GM21619 (cell line): ENCODE results near the gene GATM.
"Not testable (repeated sequence)": the region's sequence is repeated elsewhere in the genome, so short reads cannot be mapped to it uniquely, and the experiment has no call there.

Source experiments
- ATAC-seq: cut with Tn5 transposase; IDR thresholded peaks from one replicate; pipeline ENCODE4 v1.9.1; 2021; ENCODE audit not compliant: unreplicated experiment

Gene GATM

GRCh38 chr15:45314117-45314516 lies 64.2 kb downstream of the GATM start:
- not testable (repeated sequence) for ATAC-seq
